Measurements from ENCODE around the gene AGBL1. TPM values are rescaled to one million over a fixed set of nuclear protein-coding genes. Genes with fewer than 3 reads are reported as not detected.

Gene AGBL1
- total RNA-seq, 1 experiment from 2014 or later = not detected

GRCh38 chr15:86076468-86076867, 3.2 kb upstream of the AGBL1 start:
- no peaks in the 10 kb centered on the region for H3K79me2 ChIP-seq (ENCODE audit: low read depth)
- POLR2A ChIA-PET (ENCODE audit: unreplicated experiment) = no interaction called here

DNA sequence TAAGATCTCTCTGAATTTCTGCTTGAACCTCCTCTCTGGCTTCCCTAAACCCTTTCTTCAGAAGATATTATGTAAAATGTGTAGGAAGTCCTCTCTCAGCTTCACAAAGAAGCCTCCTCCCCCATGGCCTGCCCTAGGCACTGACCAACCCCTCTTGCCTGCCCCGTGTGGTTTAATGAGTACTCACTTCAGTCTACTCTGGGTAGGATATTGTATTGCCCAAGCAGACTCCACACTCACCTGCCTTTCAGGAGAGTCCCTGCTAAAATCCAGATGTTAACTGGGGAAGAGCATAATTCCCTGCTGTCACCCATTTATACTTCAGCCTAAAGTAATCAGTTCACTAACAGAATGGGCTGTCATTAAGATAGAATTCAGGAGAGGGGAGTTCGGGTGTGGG, 2.6 kb upstream of the AGBL1 start:
- Histone ChIP-seq H2AFZ (no peak overlapping the region), H3K79me2 (ENCODE audit: low read depth) (no peaks in the 10 kb centered on the region), H4K20me1 (ENCODE audit: insufficient read depth) (no peaks in the 10 kb centered on the region), H3K4me3 (no peak overlapping the region), H3K4me1 (replicated peaks; ENCODE audit: insufficient read depth) (no peaks in the 10 kb centered on the region), H3K4me2 (no peak overlapping the region), H3F3A (ENCODE audit: insufficient read depth, low read depth) (no peaks in the 10 kb centered on the region), H3K27me3 (ENCODE audit: insufficient read depth, low read depth) (peaks cover 61% of the 10 kb centered on the region), H3K9me2 (ENCODE audit: insufficient read depth) (no peaks in the 10 kb centered on the region), H3K27ac (no peak overlapping the region), H3K9me3 (ENCODE audit: insufficient read depth, low read depth) (no peaks in the 10 kb centered on the region), H3K36me3 (ENCODE audit: low read depth) (no peaks in the 10 kb centered on the region)
- TF ChIP-seq EZH2 (IDR thresholded peaks at IDR 0.05; ENCODE audit: low read depth) = no peak
- TF ChIP-seq CTCF (conservative IDR thresholded peaks at IDR 0.05) = no peak
- intact Hi-C loops (cut with micrococcal nuclease; ENCODE audit: unreplicated experiment) = no loop called here
- CTCF ChIA-PET = no interaction called here
- no TSS peak for BruUV-seq (replicated peaks)
- POLR2A ChIA-PET (ENCODE audit: unreplicated experiment) = no interaction called here
- no peak for DNase-seq

More at GRCh38 chr15:86076468-86076867, 3.2 kb upstream of the AGBL1 start:
- no peak overlapping the region for H3K27ac ChIP-seq
- peaks cover 59% of the 10 kb centered on the region for H3K27me3 ChIP-seq (ENCODE audit: insufficient read depth, low read depth)
- no peak for TF ChIP-seq EZH2 (IDR thresholded peaks at IDR 0.05; ENCODE audit: low read depth)
- TF ChIP-seq CTCF (conservative IDR thresholded peaks at IDR 0.05) = no peak
- no peaks in the 10 kb centered on the region for H3K36me3 ChIP-seq (ENCODE audit: low read depth)
- no peaks in the 10 kb centered on the region for H3K9me2 ChIP-seq (ENCODE audit: insufficient read depth)
- BruUV-seq (replicated peaks) = no TSS peak
- no peak overlapping the region for H2AFZ ChIP-seq
- DNase-seq = no peak
- CTCF ChIA-PET = no interaction called here
- H4K20me1 ChIP-seq (ENCODE audit: insufficient read depth) = no peaks in the 10 kb centered on the region; the same call in 1 of the 2 replicates
- no peaks in the 10 kb centered on the region for H3K4me1 ChIP-seq (replicated peaks; ENCODE audit: insufficient read depth)
- intact Hi-C loops (cut with micrococcal nuclease; ENCODE audit: unreplicated experiment) = no loop called here
- H3K4me3 ChIP-seq = no peak overlapping the region
- no peaks in the 10 kb centered on the region for H3F3A ChIP-seq (ENCODE audit: insufficient read depth, low read depth)
- H3K9me3 ChIP-seq (ENCODE audit: insufficient read depth, low read depth) = no peaks in the 10 kb centered on the region
- no peak overlapping the region for H3K4me2 ChIP-seq

DNA sequence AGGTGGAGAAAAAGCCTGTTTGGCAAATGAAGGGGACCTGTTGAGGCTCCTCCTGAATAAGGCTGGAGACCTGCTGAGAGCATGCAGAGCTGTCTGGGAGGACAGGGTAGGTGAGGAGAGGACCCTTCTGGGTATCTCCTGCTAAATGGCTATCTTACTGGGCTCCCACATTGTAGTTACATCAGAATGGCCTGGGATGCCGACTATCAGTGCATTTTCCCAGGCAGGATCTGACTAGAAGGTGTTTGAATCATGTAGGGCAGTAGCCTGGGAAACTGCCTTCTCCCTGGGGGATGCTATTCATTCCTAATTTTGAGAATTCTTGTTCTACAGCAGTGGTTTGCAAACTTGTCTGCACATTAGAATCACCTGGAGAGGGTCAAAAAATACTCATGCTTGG, 631 bp downstream of the AGBL1 start:
- H4K20me1 ChIP-seq (ENCODE audit: insufficient read depth) = no peaks in the 10 kb centered on the region
- CTCF ChIA-PET = no interaction called here
- no peak for DNase-seq
- H3K4me1 ChIP-seq (replicated peaks; ENCODE audit: insufficient read depth) = no peaks in the 10 kb centered on the region
- H3F3A ChIP-seq (ENCODE audit: insufficient read depth, low read depth) = no peaks in the 10 kb centered on the region
- H3K36me3 ChIP-seq (ENCODE audit: low read depth) = no peaks in the 10 kb centered on the region
- BruUV-seq (replicated peaks) = no TSS peak
- H3K79me2 ChIP-seq (ENCODE audit: low read depth) = no peaks in the 10 kb centered on the region
- H3K9me2 ChIP-seq (ENCODE audit: insufficient read depth) = no peaks in the 10 kb centered on the region
- H3K4me3 ChIP-seq = no peak overlapping the region
- no peak overlapping the region for H2AFZ ChIP-seq
- intact Hi-C loops (cut with micrococcal nuclease; ENCODE audit: unreplicated experiment) = no loop called here
- peaks cover 54% of the 10 kb centered on the region for H3K27me3 ChIP-seq (ENCODE audit: insufficient read depth, low read depth)
- POLR2A ChIA-PET (ENCODE audit: unreplicated experiment) = no interaction called here
- no peak overlapping the region for H3K27ac ChIP-seq
- no peaks in the 10 kb centered on the region for H3K9me3 ChIP-seq (ENCODE audit: insufficient read depth, low read depth)
- no peak for TF ChIP-seq EZH2 (IDR thresholded peaks at IDR 0.05; ENCODE audit: low read depth)
- no peak for TF ChIP-seq CTCF (conservative IDR thresholded peaks at IDR 0.05)
- no peak overlapping the region for H3K4me2 ChIP-seq

Data from PC-9 (cell line).